HG02884 (cell line): Measurements from ENCODE around the gene MME.
A peak's percentile ranks its signal among the peaks of the same experiment; 100 is the strongest.
"Not testable (repeated sequence)": the region's sequence is repeated elsewhere in the genome, so short reads cannot be mapped to it uniquely, and the experiment has no call there.

ENCODE experiments used
- ATAC-seq: cut with Tn5 transposase; IDR thresholded peaks from one replicate; pipeline ENCODE4 v1.9.1; 2021; ENCODE audit warnings: mild to moderate bottlenecking, moderate library complexity; ENCODE audit not compliant: unreplicated experiment

MME gene

GRCh38 chr3:155083313-155083905, 3.3 kb downstream of the MME start:
- no peak for ATAC-seq

GRCh38 chr3:155084567-155084966, 4.4 kb downstream of the MME start:
- no peak for ATAC-seq

GRCh38 chr3:155086051-155086450, 5.9 kb downstream of the MME start:
- no peak for ATAC-seq

GRCh38 chr3:155088706-155089345, 8.7 kb downstream of the MME start:
- ATAC-seq: no peak

GRCh38 chr3:155089495-155089894, 9.4 kb downstream of the MME start:
- ATAC-seq: no peak

- no peak for ATAC-seq
Measured at GRCh38 chr3:155093261-155093660, 13.1 kb downstream of the MME start.

- no peak for ATAC-seq
Measured at GRCh38 chr3:155096303-155097008, 16.3 kb downstream of the MME start.

- no peak for ATAC-seq
Measured at GRCh38 chr3:155097009-155097349, 16.9 kb downstream of the MME start.

GRCh38 chr3:155101398-155101797, 21.3 kb downstream of the MME start:
- ATAC-seq: no peak

- ATAC-seq: no peak
Measured at GRCh38 chr3:155102329-155102728, 22.2 kb downstream of the MME start.

GRCh38 chr3:155103686-155104085, 23.6 kb downstream of the MME start:
- no peak for ATAC-seq

GRCh38 chr3:155106119-155106518, 26.0 kb downstream of the MME start:
- ATAC-seq: no peak

- ATAC-seq: no peak
Measured at GRCh38 chr3:155110022-155110421, 29.9 kb downstream of the MME start.

- ATAC-seq: no peak
Measured at GRCh38 chr3:155110996-155111901, 31.1 kb downstream of the MME start.

- ATAC-seq: no peak
Measured at GRCh38 chr3:155111971-155112370, 31.9 kb downstream of the MME start.

- no peak for ATAC-seq
Measured at GRCh38 chr3:155112661-155113389, 32.7 kb downstream of the MME start.

- not testable (repeated sequence) for ATAC-seq
Measured at GRCh38 chr3:155124745-155125144, 44.6 kb downstream of the MME start.

GRCh38 chr3:155129396-155129795, 49.3 kb downstream of the MME start:
- no peak for ATAC-seq

- ATAC-seq: no peak
Measured at GRCh38 chr3:155130001-155130400, 49.9 kb downstream of the MME start.

GRCh38 chr3:155131104-155131503, 51.0 kb downstream of the MME start:
- peak; percentile 86 for ATAC-seq

GRCh38 chr3:155134311-155134710, 54.2 kb downstream of the MME start:
- not testable (repeated sequence) for ATAC-seq
